GM10266 (cell line): Measurements from ENCODE around the gene NAALADL2.

ENCODE experiments used
- DNase-seq: peaks from one replicate; pipeline ENCODE4 v3.0.0; 2012; ENCODE audit errors: extremely low spot score
- TF ChIP-seq, protein P1 (sequence below): IDR thresholded peaks from 2 replicates; pipeline ENCODE4 v1.5.1; 2012; ENCODE audit warnings: mild to moderate bottlenecking, low read depth; ENCODE audit not compliant: control insufficient read depth, insufficient read depth; ENCODE audit errors: missing control alignments

The NAALADL2 gene

DNA sequence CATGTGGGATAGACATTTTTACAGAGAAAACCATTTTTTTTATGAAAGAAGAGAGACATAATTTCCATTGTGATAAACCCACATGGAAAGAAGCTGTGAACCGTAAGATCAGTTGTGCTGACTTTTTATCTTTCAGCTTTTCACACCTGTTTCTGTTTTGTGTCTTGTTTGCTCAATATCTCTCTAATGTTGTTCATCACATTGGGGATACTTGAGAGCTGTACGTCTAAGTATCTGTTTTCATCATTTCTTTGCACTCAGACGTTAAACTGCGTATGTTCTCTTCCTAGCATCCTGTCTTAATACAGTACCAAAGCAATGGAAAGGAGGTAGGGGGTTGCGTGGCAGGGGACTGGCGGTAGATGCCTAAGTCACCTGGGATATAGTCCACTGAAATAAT, 449.0 kb downstream of the NAALADL2 start:
- no peak for DNase-seq

DNA sequence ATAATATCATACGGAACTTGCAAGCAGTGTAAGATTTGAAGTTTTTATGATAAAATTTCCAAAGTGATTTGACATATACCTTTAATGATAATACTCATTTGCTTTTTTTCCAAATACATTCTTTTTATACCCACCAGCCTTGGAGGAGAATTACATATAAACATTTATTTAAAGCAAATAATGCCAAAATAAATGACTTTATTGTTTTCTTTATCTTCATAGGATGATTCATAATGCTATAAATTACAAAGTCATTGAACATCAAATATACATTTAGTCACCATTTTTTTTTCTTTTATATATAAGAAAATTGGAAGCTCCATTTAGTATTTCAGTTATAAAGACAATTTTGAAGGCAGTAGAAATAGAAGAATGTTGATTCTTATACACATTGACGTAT, 450.9 kb downstream of the NAALADL2 start:
- DNase-seq: no peak

More for the DNA sequence above, 449.0 kb downstream of the NAALADL2 start:
- TF ChIP-seq, protein P1, sequence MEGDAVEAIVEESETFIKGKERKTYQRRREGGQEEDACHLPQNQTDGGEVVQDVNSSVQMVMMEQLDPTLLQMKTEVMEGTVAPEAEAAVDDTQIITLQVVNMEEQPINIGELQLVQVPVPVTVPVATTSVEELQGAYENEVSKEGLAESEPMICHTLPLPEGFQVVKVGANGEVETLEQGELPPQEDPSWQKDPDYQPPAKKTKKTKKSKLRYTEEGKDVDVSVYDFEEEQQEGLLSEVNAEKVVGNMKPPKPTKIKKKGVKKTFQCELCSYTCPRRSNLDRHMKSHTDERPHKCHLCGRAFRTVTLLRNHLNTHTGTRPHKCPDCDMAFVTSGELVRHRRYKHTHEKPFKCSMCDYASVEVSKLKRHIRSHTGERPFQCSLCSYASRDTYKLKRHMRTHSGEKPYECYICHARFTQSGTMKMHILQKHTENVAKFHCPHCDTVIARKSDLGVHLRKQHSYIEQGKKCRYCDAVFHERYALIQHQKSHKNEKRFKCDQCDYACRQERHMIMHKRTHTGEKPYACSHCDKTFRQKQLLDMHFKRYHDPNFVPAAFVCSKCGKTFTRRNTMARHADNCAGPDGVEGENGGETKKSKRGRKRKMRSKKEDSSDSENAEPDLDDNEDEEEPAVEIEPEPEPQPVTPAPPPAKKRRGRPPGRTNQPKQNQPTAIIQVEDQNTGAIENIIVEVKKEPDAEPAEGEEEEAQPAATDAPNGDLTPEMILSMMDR: no peak

DNA sequence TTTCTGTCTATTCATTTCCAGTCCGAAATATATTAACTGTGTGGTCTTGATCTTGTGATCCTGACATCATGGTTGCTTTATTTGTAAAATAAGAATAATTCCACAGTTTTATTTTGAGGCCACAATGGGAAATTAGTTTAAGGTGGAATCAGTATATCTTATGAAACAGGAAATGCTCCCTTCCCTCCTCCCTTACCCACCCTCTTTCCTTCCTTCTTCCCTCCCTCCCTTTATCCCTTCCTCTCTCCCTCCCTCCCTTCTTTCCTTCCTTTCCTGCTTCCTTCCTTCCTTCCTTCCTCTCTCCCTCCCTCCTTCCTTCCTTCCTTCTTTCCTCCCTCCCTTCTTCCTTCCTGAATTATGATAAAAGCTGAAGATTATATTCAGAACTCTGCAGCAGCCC, 452.3 kb downstream of the NAALADL2 start:
- no peak for DNase-seq
- TF ChIP-seq, protein P1: no peak

More for the DNA sequence above, 450.9 kb downstream of the NAALADL2 start:
- TF ChIP-seq, protein P1: no peak

DNA sequence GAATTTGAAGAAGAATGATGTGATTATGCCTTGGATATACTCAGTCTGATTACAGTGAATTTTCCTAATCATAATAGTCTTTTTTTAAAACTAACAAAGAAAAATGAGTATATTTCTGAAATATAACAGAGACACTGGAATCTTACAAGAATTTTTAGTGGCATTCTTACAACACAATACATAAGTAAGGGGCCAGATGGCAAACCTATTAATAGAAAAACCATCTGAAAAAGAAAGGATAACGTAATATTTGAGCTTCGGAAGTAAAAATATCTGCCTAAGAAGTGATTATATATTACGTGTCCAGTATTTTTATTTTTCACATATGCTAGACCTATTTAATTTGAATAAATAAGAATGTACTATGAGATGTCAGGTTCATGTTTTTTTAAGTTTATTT, 452.8 kb downstream of the NAALADL2 start:
- TF ChIP-seq, protein P1: no peak
- no peak for DNase-seq

DNA sequence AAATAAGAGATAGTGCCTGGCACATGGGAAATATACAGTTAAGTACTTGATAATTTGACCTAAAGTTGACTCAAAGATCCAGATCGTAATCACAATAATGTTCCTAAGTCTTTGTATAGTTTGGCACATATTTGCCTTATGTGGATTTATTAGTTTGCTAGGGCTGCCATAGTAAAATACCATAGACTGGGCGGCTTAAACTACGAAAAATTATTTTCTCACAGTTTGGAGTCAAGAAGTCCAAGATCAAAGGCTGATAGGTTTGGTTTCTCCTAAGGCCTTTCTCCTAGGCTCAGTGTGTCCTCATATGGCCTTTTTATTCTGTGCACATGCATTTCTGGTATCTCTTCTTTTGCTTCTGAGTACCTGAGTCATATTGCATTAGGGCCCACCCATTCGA, 453.7 kb downstream of the NAALADL2 start:
- TF ChIP-seq, protein P1: no peak
- no peak for DNase-seq

DNA sequence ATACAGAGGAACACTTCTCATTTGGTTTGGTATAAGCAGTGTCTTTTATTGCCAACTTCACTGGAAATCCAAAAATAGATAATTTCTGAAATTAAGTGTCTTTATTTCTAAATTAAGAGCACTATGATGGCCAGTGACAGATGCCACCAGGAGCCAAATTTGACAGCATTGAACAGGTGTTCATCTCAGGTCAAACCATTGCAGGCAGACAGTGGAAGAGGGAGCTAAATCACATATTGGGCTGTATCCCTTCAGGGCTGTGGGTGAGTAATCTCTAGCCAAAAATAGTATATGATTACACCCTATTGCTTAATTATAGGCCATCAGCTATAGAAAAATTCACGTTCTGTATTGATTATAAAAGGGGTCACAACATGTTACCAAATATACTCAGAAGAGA, 457.7 kb downstream of the NAALADL2 start:
- no peak for DNase-seq
- TF ChIP-seq, protein P1: no peak

DNA sequence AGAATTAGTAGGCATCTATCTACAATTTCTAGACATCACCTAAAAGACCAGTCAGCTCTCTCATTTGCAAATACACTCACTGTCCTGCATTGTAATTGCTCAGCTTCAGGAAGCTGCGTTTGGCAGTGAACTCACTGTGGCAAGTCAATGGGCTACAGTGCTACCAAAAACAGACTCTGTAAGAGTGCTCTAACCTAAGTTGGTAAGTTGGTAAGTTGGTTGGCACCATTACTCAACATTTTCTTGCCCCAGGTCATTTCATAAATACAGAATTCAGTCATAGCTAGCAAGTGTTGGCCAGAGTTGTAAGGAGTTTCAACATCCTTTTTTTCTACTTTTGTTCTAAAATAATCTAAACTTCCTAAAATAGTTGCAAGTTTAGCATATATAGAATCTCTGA, 466.3 kb downstream of the NAALADL2 start:
- no peak for DNase-seq
- TF ChIP-seq, protein P1: no peak
